Endothelial cell of umbilical vein (primary cell): ENCODE data around the gene MYO9A. TPM values are rescaled to one million over a fixed set of nuclear protein-coding genes. Genes with fewer than 3 reads are reported as not detected.

ENCODE experiments used
- BruUV-seq: library from RNA; stranded (reverse); fragments of 400-500 nt; replicated peaks from 2 replicates; lab custom pipeline; 2021; lab: Mats Ljungman, UMichigan
- CTCF ChIA-PET: fragments of 300-600, 350-600 bp; sonication (Branson Sonifier 250); formaldehyde crosslinking; loops from one replicate; lab custom pipeline; 2021; ENCODE audit warnings: antibody characterized with exemption, inconsistent platforms; lab: Charles Lee
- POLR2A ChIA-PET: fragments of 300-600, 350-600 bp; sonication (Branson Sonifier 250); formaldehyde crosslinking; loops from one replicate; lab custom pipeline; 2021; ENCODE audit warnings: antibody characterized with exemption, inconsistent platforms; lab: Charles Lee
- DNase-seq: peaks from one replicate; pipeline ENCODE4 v3.0.0-alpha.2; 2011; ENCODE audit warnings: low read depth, low spot score
- FAIRE-seq: peaks from 2 replicates; lab custom pipeline; 2011; peaks lifted over from hg19 to GRCh38; lab: Jason Lieb, UNC
- H2AFZ ChIP-seq: 2 replicates; pipeline ENCODE4 v1.6.0; 2012; ENCODE audit warnings: low read depth, low read length, control low read depth, inconsistent platforms
- H3K27ac ChIP-seq: 2 replicates; pipeline ENCODE4 v1.5.1; 2011; ENCODE audit warnings: low read depth, mild to moderate bottlenecking, control low read depth, low read length, moderate library complexity; ENCODE audit not compliant: insufficient read depth
- H3K27me3 ChIP-seq, 2 experiments: 2 replicates each; pipeline versions ENCODE4 v1.6.0 to v1.6.1; 2011; ENCODE audit warnings: low read length in 2 of 2, mixed read lengths in 1 of 2; ENCODE audit not compliant: control insufficient read depth in 2 of 2, insufficient read depth in 2 of 2
- H3K36me3 ChIP-seq, 2 experiments: 2 replicates in 1 of 2; 3 replicates in 1 of 2; pipeline ENCODE4 v1.5.1; 2011; ENCODE audit warnings: low read length in 2 of 2, mild to moderate bottlenecking in 1 of 2, moderate library complexity in 1 of 2; ENCODE audit not compliant: control insufficient read depth in 2 of 2, insufficient read depth in 2 of 2; ENCODE audit errors: extremely low read depth in 1 of 2
- H3K4me1 ChIP-seq: 3 replicates; pipeline ENCODE4 v1.5.1; 2011; ENCODE audit warnings: mild to moderate bottlenecking, low read length; ENCODE audit not compliant: control insufficient read depth, insufficient read depth; ENCODE audit errors: extremely low read depth
- H3K4me2 ChIP-seq: 2 replicates; pipeline ENCODE4 v1.6.1; 2011; ENCODE audit warnings: low read length, control low read depth, mixed read lengths; ENCODE audit not compliant: insufficient read depth
- H3K4me3 ChIP-seq, 3 experiments: fragments of 200-600 bp in 1 of 3; sonication (generic), shearing (Covaris generic) in 1 of 3; replicated peaks in 1 of 3; 2 replicates each; pipeline ENCODE4 v1.5.1; 2011 to 2016; ENCODE audit warnings: control low read depth in 3 of 3, low read length in 3 of 3, mild to moderate bottlenecking in 2 of 3, inconsistent platforms in 1 of 3, low read depth in 1 of 3, moderate library complexity in 1 of 3; ENCODE audit not compliant: insufficient read depth in 1 of 3
- H3K79me2 ChIP-seq: 2 replicates; pipeline ENCODE4 v1.6.0; 2012; ENCODE audit warnings: low read length, inconsistent platforms; ENCODE audit not compliant: control insufficient read depth, insufficient read depth
- H3K9ac ChIP-seq: replicated peaks from 2 replicates; pipeline ENCODE3; 2011; ENCODE audit warnings: low read length, control low read depth; ENCODE audit not compliant: insufficient read depth; ENCODE audit errors: extremely low read depth
- H3K9me1 ChIP-seq: replicated peaks from 3 replicates; pipeline ENCODE4 v1.6.0; 2011; ENCODE audit warnings: mild to moderate bottlenecking, low read length; ENCODE audit not compliant: control insufficient read depth, insufficient read depth; ENCODE audit errors: extremely low read depth
- H3K9me3 ChIP-seq: replicated peaks from 2 replicates; pipeline ENCODE4 v1.5.1; 2012; ENCODE audit warnings: low read length, inconsistent platforms; ENCODE audit not compliant: control insufficient read depth, insufficient read depth
- H4K20me1 ChIP-seq: replicated peaks from 2 replicates; pipeline ENCODE3; 2011; ENCODE audit warnings: mild to moderate bottlenecking, low read length; ENCODE audit not compliant: control insufficient read depth, insufficient read depth; ENCODE audit errors: extremely low read depth
- CTCF ChIP-seq, 2 donors: IDR thresholded peaks; 1 replicate in 1 of 2; 2 replicates in 1 of 2; pipeline ENCODE4 v1.5.1; 2011; ENCODE audit warnings: low read length in 2 of 2, mild to moderate bottlenecking in 2 of 2, moderate library complexity in 2 of 2, control low read depth in 1 of 2, inconsistent platforms in 1 of 2, low read depth in 1 of 2; ENCODE audit not compliant: insufficient read depth in 1 of 2; ENCODE audit errors: extremely low read depth in 1 of 2
- EZH2 ChIP-seq: IDR thresholded peaks from 2 replicates; pipeline ENCODE4 v1.6.1; 2012; ENCODE audit warnings: borderline replicate concordance, low read depth, mild to moderate bottlenecking, moderate library complexity, low read length, inconsistent platforms; ENCODE audit not compliant: severe bottlenecking
- FOS ChIP-seq: IDR thresholded peaks from 2 replicates; pipeline ENCODE4 v1.6.1; 2011; ENCODE audit warnings: mild to moderate bottlenecking, low read length, moderate library complexity, borderline replicate concordance; ENCODE audit not compliant: insufficient read depth
- GATA2 ChIP-seq: IDR thresholded peaks from 2 replicates; pipeline ENCODE4 v1.7.0; 2011; ENCODE audit warnings: low read depth, mild to moderate bottlenecking, moderate library complexity, mixed read lengths, low read length; ENCODE audit not compliant: insufficient read length, insufficient read depth
- JUN ChIP-seq: IDR thresholded peaks from 2 replicates; pipeline ENCODE4 v1.6.1; 2011; ENCODE audit warnings: borderline replicate concordance, low read depth; ENCODE audit not compliant: insufficient read length, insufficient read depth
- MAX ChIP-seq: IDR thresholded peaks from 2 replicates; pipeline ENCODE4 v1.6.1; 2011; ENCODE audit not compliant: insufficient read depth, insufficient read length
- MYC ChIP-seq: IDR thresholded peaks from one replicate; pipeline ENCODE4 v1.6.1; 2011; ENCODE audit warnings: mild to moderate bottlenecking, low read depth, low read length
- POLR2A ChIP-seq: IDR thresholded peaks from 2 replicates; pipeline ENCODE4 v1.6.1; 2012; ENCODE audit warnings: low read depth, mild to moderate bottlenecking, control low read depth, low read length
- POLR2AphosphoS5 ChIP-seq: IDR thresholded peaks from 2 replicates; pipeline ENCODE4 v1.6.1; 2012; ENCODE audit warnings: low read depth, mild to moderate bottlenecking, control low read depth, low read length, moderate library complexity; ENCODE audit not compliant: insufficient read depth
- dilution Hi-C: fragments of 300-500 bp; cut with MboI; formaldehyde crosslinking; loops from one replicate; pipeline ENCODE4 v1.15.0; 2019; ENCODE audit warnings: low sequenced_read_pairs; ENCODE audit not compliant: extremely low pct_ligation_motif_present
- intact Hi-C: fragments of 100-400 bp; cut with micrococcal nuclease; formaldehyde crosslinking; loops from one replicate; pipeline ENCODE4 v1.10.0; 2022
- polyA plus RNA-seq, 4 experiments: library from polyadenylated mRNA; depleted of rRNA in 3 of 4; stranded (reverse) in 3 of 4; unstranded in 1 of 4; fragments of >200 nt; gene quantifications; 2 replicates each; pipeline versions ENCODE4 v1.2.1 to v1.2.3, GENCODE V29; 2011 to 2012; ENCODE audit warnings: missing spikeins in 1 of 4
- total RNA-seq: library from RNA; stranded (reverse); gene quantifications from 2 replicates; pipeline ENCODE4 v1.2.3, GENCODE V29; 2021

The MYO9A gene
- total and polyA plus RNA-seq, 2 donors (not counting 3 experiments of a cell fraction or from before 2014, with no cell fraction given): 6.4 to 30.3 TPM

- no peaks in the 10 kb centered on the region for H3K4me1 ChIP-seq
- no peak for FAIRE-seq
- no peak overlapping the region for H3K27ac ChIP-seq
- BruUV-seq: no TSS peak
- H3K4me2 ChIP-seq: no peak overlapping the region
- ChIA-PET POLR2A (no interaction called here), CTCF (no interaction called here)
- H3K36me3 ChIP-seq: no peaks in the 10 kb centered on the region
- dilution Hi-C loops: no loop called here
- H3K9me3 ChIP-seq: no peaks in the 10 kb centered on the region
- TF ChIP-seq MYC (no peak), POLR2A (no peak), EZH2 (no peak), MAX (no peak), GATA2 (no peak), FOS (no peak), CTCF (IDR thresholded peaks at IDR 0.05; ENCODE audit: extremely low read depth in 1 of 2, insufficient read depth in 1 of 2, low read depth in 1 of 2, low read length in 2 of 2) (no peak), JUN (no peak), POLR2AphosphoS5 (no peak)
- H3K27me3 ChIP-seq: no peaks in the 10 kb centered on the region
- H3K9me1 ChIP-seq: no peaks in the 10 kb centered on the region
- H3K79me2 ChIP-seq: no peaks in the 10 kb centered on the region
- no peak overlapping the region for H3K4me3 ChIP-seq
- intact Hi-C loops: no loop called here
- H3K9ac ChIP-seq: no peak overlapping the region
- no peaks in the 10 kb centered on the region for H4K20me1 ChIP-seq
- no peak for DNase-seq
- no peak overlapping the region for H2AFZ ChIP-seq
These were observed 111.6 kb downstream of the MYO9A start for GRCh38 chr15:72006382-72006781.
